MM.1S (cell line): ENCODE results near the gene MSANTD1.

Experiments
- DNase-seq: peaks from one replicate; pipeline ENCODE4 v3.0.0-alpha.2; 2015
- H2AFZ ChIP-seq: fragments of 300-600 bp; sonication (generic); 2 replicates; pipeline ENCODE4 v1.6.0; 2016; ENCODE audit warnings: antibody characterized with exemption, low read length
- H3F3A ChIP-seq: fragments of 300-600 bp; sonication (generic); 2 replicates; pipeline ENCODE4 v1.6.1; 2016; ENCODE audit warnings: mild to moderate bottlenecking, antibody characterized with exemption, low read length, moderate library complexity, mixed read lengths; ENCODE audit not compliant: insufficient read depth
- H3K27ac ChIP-seq: fragments of 300-600 bp; sonication (generic); 2 replicates; pipeline ENCODE4 v1.5.1; 2016; ENCODE audit warnings: mild to moderate bottlenecking, low read length
- H3K27me3 ChIP-seq: fragments of 300-600 bp; sonication (generic); replicated peaks from 2 replicates; pipeline ENCODE4 v1.6.0; 2016; ENCODE audit warnings: low read length; ENCODE audit not compliant: insufficient read depth
- H3K36me3 ChIP-seq: fragments of 300-600 bp; sonication (generic); replicated peaks from 2 replicates; pipeline ENCODE4 v1.6.1; 2016; ENCODE audit warnings: mild to moderate bottlenecking, low read length, mixed read lengths; ENCODE audit not compliant: insufficient read depth
- H3K4me1 ChIP-seq: fragments of 300-600 bp; sonication (generic); 2 replicates; pipeline ENCODE4 v1.6.1; 2016; ENCODE audit warnings: low read length, mixed read lengths
- H3K4me2 ChIP-seq: fragments of 300-600 bp; sonication (generic); 2 replicates; pipeline ENCODE4 v1.6.0; 2016; ENCODE audit warnings: low read depth, low read length
- H3K4me3 ChIP-seq: fragments of 300-600 bp; sonication (generic); 2 replicates; pipeline ENCODE4 v1.5.1; 2016; ENCODE audit warnings: low read length, mixed read lengths
- H3K79me2 ChIP-seq: fragments of 300-600 bp; sonication (generic); 2 replicates; pipeline ENCODE4 v1.6.1; 2016; ENCODE audit warnings: mixed run types, low read length, mixed read lengths
- H3K9ac ChIP-seq: fragments of 300-600 bp; sonication (generic); 2 replicates; pipeline ENCODE4 v1.6.1; 2016; ENCODE audit warnings: low read length, mixed read lengths
- H3K9me2 ChIP-seq: fragments of 300-600 bp; sonication (generic); replicated peaks from 2 replicates; pipeline ENCODE4 v1.6.1; 2016; ENCODE audit warnings: mild to moderate bottlenecking, low read length, mixed read lengths; ENCODE audit not compliant: insufficient read depth
- H3K9me3 ChIP-seq: fragments of 300-600 bp; sonication (generic); replicated peaks from 2 replicates; pipeline ENCODE4 v1.6.1; 2016; ENCODE audit warnings: mild to moderate bottlenecking, low read length, mixed read lengths; ENCODE audit not compliant: insufficient read depth
- H4K20me1 ChIP-seq: fragments of 300-600 bp; sonication (generic); 2 replicates; pipeline ENCODE4 v1.6.1; 2016; ENCODE audit warnings: mild to moderate bottlenecking, low read length, moderate library complexity, mixed read lengths; ENCODE audit not compliant: insufficient read depth
- EZH2 ChIP-seq: fragments of 300-600 bp; sonication (generic); optimal IDR thresholded peaks from 2 replicates; pipeline ENCODE3; 2017; ENCODE audit warnings: low read depth, mild to moderate bottlenecking, antibody characterized with exemption, low read length, mixed read lengths
- EZH2phosphoT487 ChIP-seq: fragments of 300-600 bp; sonication (generic); IDR thresholded peaks from 2 replicates; pipeline ENCODE4 v1.6.1; 2018; ENCODE audit warnings: antibody characterized with exemption, low read length
- TF ChIP-seq, protein P1 (sequence below): fragments of 300-600 bp; sonication (generic); IDR thresholded peaks from 2 replicates; pipeline ENCODE4 v1.5.1; 2016; ENCODE audit warnings: antibody characterized with exemption, low read length, mixed read lengths

MSANTD1 gene

GRCh38 chr4:3247399-3248177 lies 1.4 kb upstream of the MSANTD1 start:
- TF ChIP-seq EZH2 (no peak), EZH2phosphoT487 (no peak)
- TF ChIP-seq, protein P1, sequence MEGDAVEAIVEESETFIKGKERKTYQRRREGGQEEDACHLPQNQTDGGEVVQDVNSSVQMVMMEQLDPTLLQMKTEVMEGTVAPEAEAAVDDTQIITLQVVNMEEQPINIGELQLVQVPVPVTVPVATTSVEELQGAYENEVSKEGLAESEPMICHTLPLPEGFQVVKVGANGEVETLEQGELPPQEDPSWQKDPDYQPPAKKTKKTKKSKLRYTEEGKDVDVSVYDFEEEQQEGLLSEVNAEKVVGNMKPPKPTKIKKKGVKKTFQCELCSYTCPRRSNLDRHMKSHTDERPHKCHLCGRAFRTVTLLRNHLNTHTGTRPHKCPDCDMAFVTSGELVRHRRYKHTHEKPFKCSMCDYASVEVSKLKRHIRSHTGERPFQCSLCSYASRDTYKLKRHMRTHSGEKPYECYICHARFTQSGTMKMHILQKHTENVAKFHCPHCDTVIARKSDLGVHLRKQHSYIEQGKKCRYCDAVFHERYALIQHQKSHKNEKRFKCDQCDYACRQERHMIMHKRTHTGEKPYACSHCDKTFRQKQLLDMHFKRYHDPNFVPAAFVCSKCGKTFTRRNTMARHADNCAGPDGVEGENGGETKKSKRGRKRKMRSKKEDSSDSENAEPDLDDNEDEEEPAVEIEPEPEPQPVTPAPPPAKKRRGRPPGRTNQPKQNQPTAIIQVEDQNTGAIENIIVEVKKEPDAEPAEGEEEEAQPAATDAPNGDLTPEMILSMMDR = no peak
- no peak overlapping the region for H3K27ac ChIP-seq
- H3K4me1 ChIP-seq = no peaks in the 10 kb centered on the region
- H3K79me2 ChIP-seq = no peaks in the 10 kb centered on the region
- H3F3A ChIP-seq = no peaks in the 10 kb centered on the region
- no peak overlapping the region for H2AFZ ChIP-seq
- DNase-seq = no peak
- H3K9ac ChIP-seq = no peak overlapping the region
- no peaks in the 10 kb centered on the region for H4K20me1 ChIP-seq
- H3K9me2 ChIP-seq = no peaks in the 10 kb centered on the region
- no peak overlapping the region for H3K4me2 ChIP-seq
- H3K4me3 ChIP-seq = no peak overlapping the region
- no peaks in the 10 kb centered on the region for H3K27me3 ChIP-seq
- no peaks in the 10 kb centered on the region for H3K9me3 ChIP-seq
- H3K36me3 ChIP-seq = no peaks in the 10 kb centered on the region

- Histone ChIP-seq H3K9ac (no peak overlapping the region), H3K4me3 (no peak overlapping the region), H3K36me3 (no peaks in the 10 kb centered on the region), H3K27me3 (no peaks in the 10 kb centered on the region), H2AFZ (no peak overlapping the region), H3K9me2 (no peaks in the 10 kb centered on the region), H3K4me1 (no peaks in the 10 kb centered on the region), H3K4me2 (no peak overlapping the region), H3K79me2 (no peaks in the 10 kb centered on the region), H3K9me3 (no peaks in the 10 kb centered on the region), H3K27ac (no peak overlapping the region), H3F3A (no peaks in the 10 kb centered on the region), H4K20me1 (no peaks in the 10 kb centered on the region)
- TF ChIP-seq EZH2phosphoT487 = no peak
- TF ChIP-seq, protein P1 = no peak
- no peak for TF ChIP-seq EZH2
- no peak for DNase-seq
Observed at GRCh38 chr4:3248178-3248480, 830 bp upstream of the MSANTD1 start.

GRCh38 chr4:3249711-3250437 lies 915 bp downstream of the MSANTD1 start:
- Histone ChIP-seq H3K9me3 (no peaks in the 10 kb centered on the region), H3F3A (no peaks in the 10 kb centered on the region), H3K9me2 (no peaks in the 10 kb centered on the region), H3K79me2 (no peaks in the 10 kb centered on the region), H3K36me3 (no peaks in the 10 kb centered on the region), H3K4me1 (no peaks in the 10 kb centered on the region), H3K4me2 (no peak overlapping the region), H3K27me3 (peaks cover 7% of the 10 kb centered on the region; the same call in 1 of the 2 replicates), H4K20me1 (no peaks in the 10 kb centered on the region), H3K4me3 (no peak overlapping the region), H3K27ac (no peak overlapping the region), H3K9ac (no peak overlapping the region), H2AFZ (no peak overlapping the region)
- no peak for DNase-seq
- no peak for TF ChIP-seq EZH2phosphoT487
- no peak for TF ChIP-seq EZH2
- TF ChIP-seq, protein P1 = no peak
